GM19395 (cell line): ENCODE results near the gene STAT3.
"Not testable (repeated sequence)": the region's sequence is repeated elsewhere in the genome, so short reads cannot be mapped to it uniquely, and the experiment has no call there.

Experiments
- ATAC-seq: cut with Tn5 transposase; IDR thresholded peaks from one replicate; pipeline ENCODE4 v1.9.1; 2021; ENCODE audit warnings: mild to moderate bottlenecking, moderate library complexity; ENCODE audit not compliant: unreplicated experiment

Gene STAT3

DNA sequence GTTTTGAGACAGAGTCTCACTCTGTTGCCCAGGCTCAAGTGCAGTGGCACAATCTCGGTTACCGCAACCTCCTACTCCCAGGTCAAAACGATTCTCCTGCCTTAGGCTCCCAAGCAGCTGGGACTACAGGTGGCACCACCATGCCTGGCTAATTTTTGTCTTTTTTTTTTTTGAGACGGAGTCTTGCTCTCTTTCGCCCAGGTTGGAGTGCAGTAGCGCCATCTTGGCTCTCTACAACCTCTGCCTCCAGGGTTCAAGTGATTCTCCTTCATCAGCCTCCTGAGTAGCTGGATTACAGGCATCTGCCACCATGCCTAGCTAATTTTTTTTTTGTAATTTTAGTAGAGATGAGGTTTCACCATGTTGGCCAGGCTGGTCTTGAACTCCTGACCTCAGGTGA lies 70.3 kb downstream of the STAT3 start:
- ATAC-seq, result not testable (repeated sequence)

- ATAC-seq, result no peak
Measured at GRCh38 chr17:42317266-42317845, 70.9 kb downstream of the STAT3 start.

- ATAC-seq, result no peak
Measured at GRCh38 chr17:42316755-42317154, 71.5 kb downstream of the STAT3 start.

- ATAC-seq, result no peak
Measured at GRCh38 chr17:42315402-42316156, 72.7 kb downstream of the STAT3 start.

DNA sequence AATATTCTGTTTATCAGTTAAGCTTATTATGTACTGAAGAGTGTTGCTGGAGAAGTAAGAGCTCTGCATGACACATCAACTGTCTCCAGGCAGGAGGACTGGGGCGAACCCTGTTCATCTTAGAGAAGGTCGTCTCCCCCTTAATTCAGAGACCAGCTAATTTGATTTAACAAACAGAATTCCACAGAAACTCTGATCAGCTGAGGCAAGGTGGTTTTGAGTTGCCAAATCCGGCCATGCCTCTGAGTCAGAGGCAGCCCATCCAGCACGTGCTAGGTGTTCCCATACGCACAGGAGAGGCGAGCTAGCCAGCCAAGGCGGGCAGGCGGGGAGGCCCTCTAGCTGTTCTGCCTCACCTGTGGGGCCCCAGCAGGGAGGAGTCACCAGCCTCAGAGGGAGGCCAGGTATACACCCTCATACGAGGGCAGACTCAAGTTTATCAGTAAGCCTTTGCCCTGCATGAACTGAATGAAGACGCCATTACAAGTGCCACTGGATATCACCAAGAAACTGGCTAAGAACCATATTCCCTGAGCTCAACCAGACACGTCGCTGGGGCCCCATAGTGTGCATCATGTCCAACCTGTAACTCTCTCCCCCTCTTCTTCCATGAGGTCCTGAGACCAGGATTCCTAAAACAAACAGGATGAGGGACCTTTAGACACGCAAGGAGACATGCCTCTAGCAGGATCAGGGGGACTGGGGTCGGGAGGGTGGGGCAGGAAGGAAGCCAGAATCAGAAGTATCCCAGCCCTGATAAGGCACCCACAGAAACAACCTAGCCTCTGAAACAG lies 74.3 kb downstream of the STAT3 start:
- ATAC-seq, result no peak

DNA sequence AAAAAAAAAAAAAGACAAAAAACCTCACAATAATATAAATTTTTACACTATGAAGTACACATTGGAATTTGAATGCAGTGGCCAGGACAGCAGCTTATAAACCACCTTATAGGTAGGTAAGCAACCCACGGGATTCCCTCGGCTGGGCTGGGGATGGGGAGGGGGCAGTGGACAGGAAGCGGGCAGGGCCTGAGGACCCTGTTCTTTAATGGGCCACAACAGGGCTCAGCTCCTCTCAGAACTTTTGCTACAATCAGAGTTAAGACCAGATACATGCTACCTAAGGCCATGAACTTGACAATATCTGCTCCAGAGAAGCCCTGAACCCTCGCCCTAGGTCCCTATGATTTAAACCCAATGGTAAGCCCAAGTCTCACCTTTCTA lies 74.9 kb downstream of the STAT3 start:
- ATAC-seq, result no peak

DNA sequence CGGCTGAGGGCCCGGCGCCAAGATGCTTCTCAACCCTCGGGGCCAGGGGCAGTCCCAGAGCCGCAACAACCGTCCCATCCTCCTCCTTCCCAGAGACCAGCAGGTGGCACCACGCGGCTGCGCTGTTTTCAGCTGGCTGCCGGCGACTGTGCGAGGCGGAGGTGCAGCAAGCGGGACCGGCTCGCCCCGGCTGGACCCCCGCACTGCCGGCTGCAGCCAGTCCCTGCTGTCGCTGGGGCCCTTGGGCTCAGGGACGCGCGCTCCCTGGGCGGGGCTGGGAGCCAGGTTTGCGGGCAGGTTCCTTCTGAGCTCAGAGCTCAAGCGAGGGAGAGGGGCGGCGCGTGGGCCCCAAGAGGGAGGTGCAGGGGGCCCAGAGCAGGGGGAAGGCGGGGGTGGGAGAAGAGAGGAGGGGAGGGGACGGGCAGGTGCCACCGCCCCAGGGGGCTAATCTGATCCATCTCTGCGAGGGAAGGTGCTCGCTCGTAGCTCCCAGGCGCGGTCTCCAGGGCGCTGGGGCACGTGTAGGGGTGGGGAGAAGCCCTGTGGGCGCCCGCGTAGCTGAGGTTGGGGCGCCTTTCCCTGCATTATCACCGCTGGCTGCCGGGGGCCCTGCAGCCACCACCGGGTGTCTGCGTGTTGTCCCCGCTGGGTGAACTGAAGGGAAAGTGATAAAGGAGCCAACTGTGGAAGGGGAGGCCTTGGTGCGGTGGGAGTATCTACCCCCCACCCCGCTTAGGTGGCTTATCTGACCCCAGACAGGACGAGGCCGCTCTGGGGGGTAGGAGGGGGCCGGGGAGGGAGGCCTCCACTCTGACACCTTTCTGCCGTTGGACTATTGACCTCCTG lies 75.7 kb downstream of the STAT3 start:
- no peak for ATAC-seq

DNA sequence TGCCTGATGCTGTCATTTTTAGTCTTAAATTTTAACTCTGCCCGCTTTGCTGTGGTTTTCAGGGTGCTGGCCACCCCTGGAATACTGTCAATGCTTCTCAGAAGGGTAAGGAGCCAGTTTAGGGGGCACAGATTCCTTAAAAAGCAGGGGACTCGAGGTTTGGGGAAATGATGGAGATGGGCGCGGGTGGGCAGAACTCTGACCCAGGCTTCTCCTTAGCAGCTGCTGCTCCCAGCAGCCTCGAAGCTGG lies 76.3 kb downstream of the STAT3 start:
- no peak for ATAC-seq

DNA sequence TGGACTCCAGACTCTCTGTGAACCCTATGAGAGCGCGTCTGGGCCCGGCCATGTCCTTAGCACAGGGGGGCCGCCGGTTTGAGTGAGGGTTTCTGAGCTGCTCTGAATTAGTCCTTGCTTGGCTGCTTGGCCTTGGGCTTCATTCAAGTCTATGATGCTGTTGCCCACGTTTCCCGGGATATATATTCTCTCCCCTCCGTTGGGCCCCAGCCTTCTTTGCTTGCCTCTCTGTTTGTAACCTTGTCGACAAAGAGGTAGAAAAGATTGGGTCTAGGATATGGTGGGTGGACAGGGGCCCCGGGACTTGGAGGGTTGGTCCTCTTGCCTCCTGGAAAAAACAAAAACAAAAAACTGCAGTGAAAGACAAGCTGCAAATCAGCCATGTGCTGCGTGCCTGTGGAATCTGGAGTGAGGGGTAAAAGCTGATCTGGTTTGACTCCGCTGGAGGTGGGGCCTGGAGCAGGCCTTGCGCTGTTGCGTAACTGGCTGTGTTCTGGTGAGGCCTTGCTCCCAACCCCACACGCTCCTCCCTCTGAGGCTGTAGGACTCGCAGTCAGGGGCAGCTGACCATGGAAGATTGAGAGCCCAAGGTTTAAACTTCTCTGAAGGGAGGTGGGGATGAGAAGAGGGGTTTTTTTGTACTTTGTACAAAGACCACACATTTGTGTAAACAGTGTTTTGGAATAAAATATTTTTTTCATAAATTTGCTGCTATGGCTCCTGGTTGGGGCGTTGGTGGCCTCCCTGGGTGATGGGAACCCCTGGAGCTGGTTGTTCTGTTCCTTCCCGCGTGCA lies 76.8 kb downstream of the STAT3 start:
- ATAC-seq, result no peak

- no peak for ATAC-seq
Measured at GRCh38 chr17:42310787-42311215, 77.4 kb downstream of the STAT3 start.

DNA sequence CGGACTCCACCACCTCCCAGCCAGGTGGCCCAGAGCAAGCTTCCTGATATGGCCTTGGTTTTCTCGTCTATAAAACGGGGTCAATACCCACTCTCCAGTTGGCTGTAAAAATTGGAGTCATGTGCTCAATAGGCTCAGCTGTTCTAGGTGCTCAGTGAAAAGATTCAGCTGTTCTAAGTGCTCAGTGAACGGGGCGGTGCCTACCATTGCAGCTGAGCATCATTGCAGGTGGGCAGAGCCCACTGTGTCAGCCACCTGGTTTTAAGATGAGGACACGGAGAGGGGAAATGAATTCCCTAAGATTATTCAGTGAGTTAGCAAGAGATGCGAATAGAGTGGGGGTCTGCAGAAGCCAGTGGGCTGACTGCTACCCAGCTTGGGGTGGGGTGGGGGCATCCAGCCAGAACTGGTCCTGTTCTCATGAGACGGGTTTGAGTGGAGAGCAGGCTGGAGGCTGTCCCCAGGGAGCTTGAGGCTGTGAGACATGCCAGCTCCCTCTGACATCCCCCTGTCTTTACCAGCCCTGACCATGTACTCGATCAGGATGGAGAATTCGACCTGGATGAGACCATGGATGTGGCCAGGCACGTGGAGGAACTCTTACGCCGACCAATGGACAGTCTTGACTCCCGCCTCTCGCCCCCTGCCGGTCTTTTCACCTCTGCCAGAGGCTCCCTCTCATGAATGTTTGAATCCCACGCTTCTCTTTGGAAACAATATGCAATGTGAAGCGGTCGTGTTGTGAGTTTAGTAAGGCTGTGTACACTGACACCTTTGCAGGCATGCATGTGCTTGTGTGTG lies 78.1 kb downstream of the STAT3 start:
- no peak for ATAC-seq

DNA sequence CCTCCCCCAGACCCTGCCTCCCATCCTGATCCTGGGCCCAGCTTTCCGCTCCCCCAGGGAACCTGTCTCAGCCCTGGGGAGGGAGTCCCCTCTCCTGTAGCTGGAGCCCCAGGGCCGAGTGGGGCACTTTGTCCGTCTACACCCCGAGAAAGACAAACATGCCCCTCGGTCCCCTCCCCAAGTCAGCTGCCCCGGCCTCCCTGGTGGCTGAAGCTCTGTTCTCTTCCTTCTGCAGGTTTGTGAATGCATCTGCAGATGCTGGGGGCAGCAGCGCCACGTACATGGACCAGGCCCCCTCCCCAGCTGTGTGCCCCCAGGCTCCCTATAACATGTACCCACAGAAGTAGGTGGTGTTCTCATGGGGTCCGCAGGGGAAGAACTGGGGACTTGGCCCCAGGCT lies 79.1 kb downstream of the STAT3 start:
- no peak for ATAC-seq

GRCh38 chr17:42308446-42308845 lies 79.8 kb downstream of the STAT3 start:
- ATAC-seq, result no peak

GRCh38 chr17:42307362-42307927 lies 80.8 kb downstream of the STAT3 start:
- ATAC-seq, result no peak

- ATAC-seq, result no peak
Measured at GRCh38 chr17:42306385-42306667, 81.9 kb downstream of the STAT3 start.

DNA sequence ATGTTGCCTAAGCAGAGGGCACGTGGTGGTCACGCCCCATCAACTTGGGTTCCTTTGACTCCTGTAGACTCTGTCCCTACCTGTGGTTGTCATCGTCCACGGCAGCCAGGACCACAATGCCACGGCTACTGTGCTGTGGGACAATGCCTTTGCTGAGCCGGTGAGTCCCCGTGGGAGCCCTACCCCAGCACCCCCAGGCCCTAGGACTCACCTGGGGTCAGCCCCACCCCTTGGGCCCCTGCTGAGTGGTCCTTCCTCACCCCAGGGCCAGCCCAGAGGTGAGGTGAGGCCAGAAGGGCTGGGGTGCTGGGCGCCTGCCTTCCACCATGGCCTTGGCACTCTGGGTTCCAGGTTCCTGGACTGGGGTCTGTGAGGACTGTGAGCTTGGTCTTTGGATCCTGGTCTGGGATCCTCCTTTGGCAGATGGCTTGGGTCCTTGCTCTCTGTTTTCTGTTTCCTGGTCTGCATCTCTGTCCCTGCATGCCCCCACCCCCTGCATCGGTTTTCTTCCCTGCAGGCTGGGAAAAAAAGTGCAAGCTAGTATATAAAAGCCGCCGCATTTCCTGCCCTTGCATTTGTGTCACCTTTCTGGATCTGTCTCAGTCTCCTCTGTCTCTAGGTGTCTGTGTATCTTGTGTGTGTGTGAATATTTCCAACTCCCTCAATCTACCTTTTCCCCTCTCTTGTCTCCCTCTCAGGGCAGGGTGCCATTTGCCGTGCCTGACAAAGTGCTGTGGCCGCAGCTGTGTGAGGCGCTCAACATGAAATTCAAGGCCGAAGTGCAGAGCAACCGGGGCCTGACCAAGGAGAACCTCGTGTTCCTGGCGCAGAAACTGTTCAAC lies 82.5 kb downstream of the STAT3 start:
- no peak for ATAC-seq

GRCh38 chr17:42305031-42305330 lies 83.3 kb downstream of the STAT3 start:
- not testable (repeated sequence) for ATAC-seq

- ATAC-seq, result no peak
Measured at GRCh38 chr17:42304187-42305030, 83.8 kb downstream of the STAT3 start.
